ELF-1 (cell line): ENCODE data around the gene SMG7.
"Not testable (repeated sequence)": the region's sequence is repeated elsewhere in the genome, so short reads cannot be mapped to it uniquely, and the experiment has no call there.

ENCODE experiments used
- DNase-seq: peaks from one replicate; pipeline ENCODE4 v3.0.0-alpha.2; 2016; ENCODE audit warnings: low read depth, low spot score

The SMG7 gene

GRCh38 chr1:183472488-183473216 lies at the start of gene SMG7:
Gene SMG7, plus strand, starts transcription at chr1:183472499. Its CDS starts 122 bp downstream, at chr1:183472621.
- peak; percentile 69 for DNase-seq

GRCh38 chr1:183423541-183423940 lies 48.8 kb upstream of the SMG7 start:
- no peak for DNase-seq

- DNase-seq: no peak
Measured at GRCh38 chr1:183424691-183425090, 47.6 kb upstream of the SMG7 start.

- DNase-seq: not testable (repeated sequence)
Measured at GRCh38 chr1:183427591-183427990, 44.7 kb upstream of the SMG7 start.

GRCh38 chr1:183431840-183432547 lies 40.3 kb upstream of the SMG7 start:
- no peak for DNase-seq

- DNase-seq: no peak
Measured at GRCh38 chr1:183432548-183432875, 39.8 kb upstream of the SMG7 start.

- DNase-seq: peak; percentile 12
Measured at GRCh38 chr1:183433703-183434102, 38.6 kb upstream of the SMG7 start.

- no peak for DNase-seq
Measured at GRCh38 chr1:183435497-183435896, 36.8 kb upstream of the SMG7 start.

GRCh38 chr1:183438060-183438459 lies 34.2 kb upstream of the SMG7 start:
- no peak for DNase-seq

GRCh38 chr1:183443011-183443410 lies 29.3 kb upstream of the SMG7 start:
- DNase-seq: no peak

- no peak for DNase-seq
Measured at GRCh38 chr1:183443466-183443865, 28.8 kb upstream of the SMG7 start.

- DNase-seq: no peak
Measured at GRCh38 chr1:183444243-183444642, 28.1 kb upstream of the SMG7 start.

GRCh38 chr1:183449223-183449770 lies 23.0 kb upstream of the SMG7 start:
- DNase-seq: no peak

- DNase-seq: no peak
Measured at GRCh38 chr1:183450093-183450492, 22.2 kb upstream of the SMG7 start.

- DNase-seq: peak; percentile 78
Measured at GRCh38 chr1:183454377-183454776, 17.9 kb upstream of the SMG7 start.

GRCh38 chr1:183456826-183457225 lies 15.5 kb upstream of the SMG7 start:
- DNase-seq: no peak

- no peak for DNase-seq
Measured at GRCh38 chr1:183457449-183457848, 14.8 kb upstream of the SMG7 start.

- no peak for DNase-seq
Measured at GRCh38 chr1:183460596-183460995, 11.7 kb upstream of the SMG7 start.

GRCh38 chr1:183461350-183461749 lies 10.9 kb upstream of the SMG7 start:
- DNase-seq: peak; percentile 59

GRCh38 chr1:183463566-183463965 lies 8.7 kb upstream of the SMG7 start:
- DNase-seq: no peak

- no peak for DNase-seq
Measured at GRCh38 chr1:183466781-183467180, 5.5 kb upstream of the SMG7 start.

GRCh38 chr1:183467687-183468086 lies 4.6 kb upstream of the SMG7 start:
- no peak for DNase-seq
